HEK293 (cell line): ENCODE results near the gene RIMS1.
"Not testable (repeated sequence)": the region's sequence is repeated elsewhere in the genome, so short reads cannot be mapped to it uniquely, and the experiment has no call there.

Experiments used
- CTCF ChIA-PET: fragments of 350-600 bp; formaldehyde crosslinking; extraction: SDS; loops from one replicate; lab custom pipeline; 2021; ENCODE audit warnings: antibody characterized with exemption; lab: Yijun Ruan, JAX
- POLR2A ChIA-PET: fragments of 300-600 bp; formaldehyde crosslinking; extraction: SDS; loops from one replicate; lab custom pipeline; 2020; ENCODE audit warnings: antibody characterized with exemption, inconsistent platforms; lab: Yijun Ruan, JAX
- H3K27ac ChIP-seq: fragments of 200-500 bp; sonication (Bioruptor generic); 2 replicates; pipeline ENCODE4 v1.5.1; 2014; ENCODE audit warnings: low read depth, low read length, control low read depth, inconsistent platforms; ENCODE audit errors: extremely low read depth
- H3K36me3 ChIP-seq, 2 experiments: fragments of 200-500 bp in 1 of 2; sonication (Bioruptor generic) in 1 of 2; 1 replicate in 1 of 2; 2 replicates in 1 of 2; pipeline ENCODE4 v1.5.1; 2014 to 2017; ENCODE audit warnings: inconsistent platforms in 2 of 2, low read length in 2 of 2; ENCODE audit not compliant: control insufficient read depth in 2 of 2, insufficient read depth in 1 of 2
- H3K4me1 ChIP-seq: fragments of 200-500 bp; sonication (Bioruptor generic); 2 replicates; pipeline ENCODE4 v1.5.1; 2014; ENCODE audit warnings: mild to moderate bottlenecking, low read length, inconsistent platforms; ENCODE audit not compliant: control insufficient read depth, insufficient read depth
- H3K4me3 ChIP-seq: 2 replicates; pipeline ENCODE4 v1.5.1; 2011; ENCODE audit warnings: low read depth, mild to moderate bottlenecking, control low read depth, low read length, moderate library complexity
- H3K9me3 ChIP-seq: fragments of 200-500 bp; sonication (Bioruptor generic); 2 replicates; pipeline ENCODE4 v1.5.1; 2014; ENCODE audit warnings: low read depth, low read length, inconsistent platforms; ENCODE audit not compliant: control insufficient read depth, insufficient read depth
- EGR2 ChIP-seq: fragments of 450-650 bp; formaldehyde crosslinking; IDR thresholded peaks from 2 replicates; pipeline ENCODE4 v1.5.1; 2016; ENCODE audit warnings: low read depth, missing biosample characterization, missing genetic modification characterization
- ELK4 ChIP-seq: IDR thresholded peaks from 2 replicates; pipeline ENCODE4 v1.6.1; 2011; ENCODE audit warnings: mild to moderate bottlenecking, low read depth, low read length, borderline replicate concordance
- GLIS1 ChIP-seq: fragments of 450-650 bp; formaldehyde crosslinking; IDR thresholded peaks from 2 replicates; pipeline ENCODE4 v1.5.1; 2016; ENCODE audit warnings: missing biosample characterization, missing genetic modification characterization
- INSM2 ChIP-seq: fragments of 450-650 bp; formaldehyde crosslinking; IDR thresholded peaks from 2 replicates; pipeline ENCODE4 v1.5.1; 2016; ENCODE audit warnings: missing biosample characterization, missing genetic modification characterization
- SALL2 ChIP-seq: fragments of 450-650 bp; formaldehyde crosslinking; IDR thresholded peaks from 2 replicates; pipeline ENCODE4 v1.5.0; 2017; ENCODE audit warnings: missing biosample characterization, mild to moderate bottlenecking, missing genetic modification characterization, borderline replicate concordance
- SCRT1 ChIP-seq: fragments of 450-650 bp; formaldehyde crosslinking; IDR thresholded peaks from 2 replicates; pipeline ENCODE4 v1.5.1; 2016; ENCODE audit warnings: missing biosample characterization, missing genetic modification characterization, borderline replicate concordance
- SP2 ChIP-seq: fragments of 450-650 bp; formaldehyde crosslinking; IDR thresholded peaks from 2 replicates; pipeline ENCODE4 v1.5.1; 2016; ENCODE audit warnings: missing biosample characterization, missing genetic modification characterization
- TRIM28 ChIP-seq: IDR thresholded peaks from 2 replicates; pipeline ENCODE4 v1.6.1; 2011; ENCODE audit warnings: low read length, control low read depth, borderline replicate concordance
- ZNF184 ChIP-seq: fragments of 450-650 bp; IDR thresholded peaks from 2 replicates; pipeline ENCODE4 v1.5.1; 2018; ENCODE audit warnings: missing biosample characterization, mild to moderate bottlenecking, missing genetic modification characterization
- ZNF404 ChIP-seq: fragments of 450-650 bp; formaldehyde crosslinking; IDR thresholded peaks from 2 replicates; pipeline ENCODE4 v1.5.1; 2017; ENCODE audit warnings: missing biosample characterization, missing genetic modification characterization
- ZNF521 ChIP-seq: fragments of 450-650 bp; formaldehyde crosslinking; IDR thresholded peaks from 2 replicates; pipeline ENCODE4 v1.5.1; 2017; ENCODE audit warnings: missing biosample characterization, mild to moderate bottlenecking, missing genetic modification characterization
- ZNF621 ChIP-seq: fragments of 450-650 bp; formaldehyde crosslinking; IDR thresholded peaks from 2 replicates; pipeline ENCODE4 v1.5.1; 2017; ENCODE audit warnings: missing biosample characterization, missing genetic modification characterization
- ZNF624 ChIP-seq: fragments of 450-650 bp; formaldehyde crosslinking; IDR thresholded peaks from 2 replicates; pipeline ENCODE4 v1.5.1; 2017; ENCODE audit warnings: missing biosample characterization, missing genetic modification characterization
- ZNF658 ChIP-seq: fragments of 450-650 bp; formaldehyde crosslinking; IDR thresholded peaks from 2 replicates; pipeline ENCODE4; 2016; ENCODE audit warnings: missing biosample characterization, missing genetic modification characterization
- ZNF792 ChIP-seq: fragments of 450-650 bp; formaldehyde crosslinking; IDR thresholded peaks from 2 replicates; pipeline ENCODE4 v1.5.1; 2016; ENCODE audit warnings: missing biosample characterization, missing genetic modification characterization
- ZNF843 ChIP-seq: fragments of 450-650 bp; formaldehyde crosslinking; IDR thresholded peaks from 2 replicates; pipeline ENCODE4 v1.5.1; 2016; ENCODE audit warnings: missing biosample characterization, missing genetic modification characterization
- TF ChIP-seq, protein P1 (sequence below): fragments of 450-650 bp; formaldehyde crosslinking; IDR thresholded peaks from 2 replicates; pipeline ENCODE4 v1.5.1; 2017; ENCODE audit warnings: missing biosample characterization, missing genetic modification characterization
- TF ChIP-seq, protein P2 (sequence below): fragments of 450-650 bp; formaldehyde crosslinking; IDR thresholded peaks from 2 replicates; pipeline ENCODE4 v1.5.1; 2016; ENCODE audit warnings: missing biosample characterization, missing genetic modification characterization

Gene RIMS1

GRCh38 chr6:72002415-72002814 lies 116.1 kb downstream of the RIMS1 start:
- ChIA-PET POLR2A (no interaction called here), CTCF (no interaction called here)
- no peak overlapping the region for H3K4me3 ChIP-seq
- TF ChIP-seq ZNF624 (tag by site-specific recombination): no peak
- no peak for TF ChIP-seq SALL2 (tag by site-specific recombination)
- TF ChIP-seq ZNF658 (tag by site-specific recombination): no peak
- no peak for TF ChIP-seq ZNF843 (tag by site-specific recombination)
- TF ChIP-seq, protein P1, sequence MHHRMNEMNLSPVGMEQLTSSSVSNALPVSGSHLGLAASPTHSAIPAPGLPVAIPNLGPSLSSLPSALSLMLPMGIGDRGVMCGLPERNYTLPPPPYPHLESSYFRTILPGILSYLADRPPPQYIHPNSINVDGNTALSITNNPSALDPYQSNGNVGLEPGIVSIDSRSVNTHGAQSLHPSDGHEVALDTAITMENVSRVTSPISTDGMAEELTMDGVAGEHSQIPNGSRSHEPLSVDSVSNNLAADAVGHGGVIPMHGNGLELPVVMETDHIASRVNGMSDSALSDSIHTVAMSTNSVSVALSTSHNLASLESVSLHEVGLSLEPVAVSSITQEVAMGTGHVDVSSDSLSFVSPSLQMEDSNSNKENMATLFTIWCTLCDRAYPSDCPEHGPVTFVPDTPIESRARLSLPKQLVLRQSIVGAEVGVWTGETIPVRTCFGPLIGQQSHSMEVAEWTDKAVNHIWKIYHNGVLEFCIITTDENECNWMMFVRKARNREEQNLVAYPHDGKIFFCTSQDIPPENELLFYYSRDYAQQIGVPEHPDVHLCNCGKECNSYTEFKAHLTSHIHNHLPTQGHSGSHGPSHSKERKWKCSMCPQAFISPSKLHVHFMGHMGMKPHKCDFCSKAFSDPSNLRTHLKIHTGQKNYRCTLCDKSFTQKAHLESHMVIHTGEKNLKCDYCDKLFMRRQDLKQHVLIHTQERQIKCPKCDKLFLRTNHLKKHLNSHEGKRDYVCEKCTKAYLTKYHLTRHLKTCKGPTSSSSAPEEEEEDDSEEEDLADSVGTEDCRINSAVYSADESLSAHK (tag by site-specific recombination): no peak
- no peak for TF ChIP-seq TRIM28
- TF ChIP-seq ZNF621 (tag by site-specific recombination): no peak
- no peak for TF ChIP-seq INSM2 (tag by site-specific recombination)
- no peak for TF ChIP-seq EGR2 (tag by site-specific recombination)
- no peak for TF ChIP-seq ELK4
- TF ChIP-seq SP2 (tag by site-specific recombination): no peak
- no peak for TF ChIP-seq ZNF521
- no peak for TF ChIP-seq SCRT1 (tag by site-specific recombination)
- TF ChIP-seq, protein P2, sequence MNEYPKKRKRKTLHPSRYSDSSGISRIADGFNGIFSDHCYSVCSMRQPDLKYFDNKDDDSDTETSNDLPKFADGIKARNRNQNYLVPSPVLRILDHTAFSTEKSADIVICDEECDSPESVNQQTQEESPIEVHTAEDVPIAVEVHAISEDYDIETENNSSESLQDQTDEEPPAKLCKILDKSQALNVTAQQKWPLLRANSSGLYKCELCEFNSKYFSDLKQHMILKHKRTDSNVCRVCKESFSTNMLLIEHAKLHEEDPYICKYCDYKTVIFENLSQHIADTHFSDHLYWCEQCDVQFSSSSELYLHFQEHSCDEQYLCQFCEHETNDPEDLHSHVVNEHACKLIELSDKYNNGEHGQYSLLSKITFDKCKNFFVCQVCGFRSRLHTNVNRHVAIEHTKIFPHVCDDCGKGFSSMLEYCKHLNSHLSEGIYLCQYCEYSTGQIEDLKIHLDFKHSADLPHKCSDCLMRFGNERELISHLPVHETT (tag by site-specific recombination): no peak
- no peak for TF ChIP-seq ZNF792 (tag by site-specific recombination)
- no peak for TF ChIP-seq ZNF184 (tag by site-specific recombination)
- TF ChIP-seq GLIS1 (tag by site-specific recombination): no peak
- TF ChIP-seq ZNF404 (tag by site-specific recombination): no peak
- no peaks in the 10 kb centered on the region for H3K9me3 ChIP-seq
- H3K36me3 ChIP-seq: no peaks in the 10 kb centered on the region
- no peaks in the 10 kb centered on the region for H3K4me1 ChIP-seq
- H3K27ac ChIP-seq: no peak overlapping the region

DNA sequence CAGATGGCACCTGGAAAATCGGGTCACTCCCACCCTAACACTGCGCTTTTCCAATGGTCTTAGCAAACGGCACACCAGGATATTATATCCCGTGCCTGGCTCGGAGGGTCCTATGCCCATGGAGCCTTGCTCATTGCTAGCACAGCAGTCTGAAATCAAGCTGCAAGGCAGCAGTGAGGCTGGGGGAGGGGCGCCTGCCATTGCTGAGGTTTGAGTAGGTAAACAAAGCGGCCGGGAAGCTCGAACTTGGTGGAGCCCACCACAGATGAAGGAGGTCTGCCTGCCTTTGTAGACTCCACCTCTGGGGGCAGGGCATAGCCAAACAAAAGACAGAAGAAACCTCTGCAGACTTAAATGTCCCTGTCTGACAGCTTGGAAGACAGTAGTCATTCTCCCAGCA lies 120.2 kb downstream of the RIMS1 start:
- H3K4me1 ChIP-seq, H3K4me3 ChIP-seq, H3K27ac ChIP-seq, H3K36me3 ChIP-seq, POLR2A ChIA-PET, H3K9me3 ChIP-seq: not testable (repeated sequence)
- CTCF ChIA-PET: interaction anchor here (1.2 kb wide), 1 partner anchor 9 kb away, joined by 4 read pairs; no protein-coding TSS in a partner anchor
